Tibial artery (tissue), 4 donors: Measurements from ENCODE around the gene SCUBE1.

Experiments used
- DNase-seq, 2 donors: peaks; one replicate each; pipeline ENCODE4 v3.0.0-alpha.2; 2019
- H3K27ac ChIP-seq, 2 donors: fragments of 200-600 bp; sonication (generic) in 1 of 2; 1 replicate in 1 of 2; 2 replicates in 1 of 2; pipeline ENCODE4 v1.5.1; 2018 to 2019; ENCODE audit warnings: mild to moderate bottlenecking in 1 of 2
- H3K27me3 ChIP-seq, 2 donors: fragments of 200-600 bp; sonication (generic) in 1 of 2; one replicate each; pipeline versions ENCODE4 v1.5.1 to v1.6.0; 2016 to 2019
- H3K36me3 ChIP-seq, 3 donors: fragments of 200-600 bp; sonication (generic) in 2 of 3; one replicate each; pipeline ENCODE4 v1.5.1; 2016 to 2019; ENCODE audit warnings: mild to moderate bottlenecking in 2 of 3
- H3K4me1 ChIP-seq, 4 donors: fragments of 200-600 bp; sonication (generic) in 2 of 4; 1 replicate in 3 of 4; 2 replicates in 1 of 4; pipeline ENCODE4 v1.5.1; 2016 to 2019
- H3K4me3 ChIP-seq, 2 donors: fragments of 200-600 bp; sonication (generic) in 1 of 2; 1 replicate in 1 of 2; 2 replicates in 1 of 2; pipeline ENCODE4 v1.5.1; 2018 to 2019; ENCODE audit warnings: mild to moderate bottlenecking in 2 of 2
- H3K9me3 ChIP-seq, 3 donors: fragments of 200-600 bp; sonication (generic) in 1 of 3; one replicate each; pipeline ENCODE4 v1.5.1; 2016 to 2019
- intact Hi-C: fragments of 100-400 bp; cut with DNase I; formaldehyde crosslinking; loops from one replicate; pipeline ENCODE4 v1.15.0; 2023; ENCODE audit warnings: low total_unique reads
- TF ChIP-seq, protein P1 (sequence below), 2 experiments: fragments of 200-600 bp in 1 of 2; fragments of 450-650 bp in 1 of 2; IDR thresholded peaks; one replicate each; pipeline ENCODE4 v1.5.1; 2017 to 2019; ENCODE audit warnings: antibody characterized with exemption in 2 of 2, mild to moderate bottlenecking in 1 of 2, moderate library complexity in 1 of 2

SCUBE1 gene

DNA sequence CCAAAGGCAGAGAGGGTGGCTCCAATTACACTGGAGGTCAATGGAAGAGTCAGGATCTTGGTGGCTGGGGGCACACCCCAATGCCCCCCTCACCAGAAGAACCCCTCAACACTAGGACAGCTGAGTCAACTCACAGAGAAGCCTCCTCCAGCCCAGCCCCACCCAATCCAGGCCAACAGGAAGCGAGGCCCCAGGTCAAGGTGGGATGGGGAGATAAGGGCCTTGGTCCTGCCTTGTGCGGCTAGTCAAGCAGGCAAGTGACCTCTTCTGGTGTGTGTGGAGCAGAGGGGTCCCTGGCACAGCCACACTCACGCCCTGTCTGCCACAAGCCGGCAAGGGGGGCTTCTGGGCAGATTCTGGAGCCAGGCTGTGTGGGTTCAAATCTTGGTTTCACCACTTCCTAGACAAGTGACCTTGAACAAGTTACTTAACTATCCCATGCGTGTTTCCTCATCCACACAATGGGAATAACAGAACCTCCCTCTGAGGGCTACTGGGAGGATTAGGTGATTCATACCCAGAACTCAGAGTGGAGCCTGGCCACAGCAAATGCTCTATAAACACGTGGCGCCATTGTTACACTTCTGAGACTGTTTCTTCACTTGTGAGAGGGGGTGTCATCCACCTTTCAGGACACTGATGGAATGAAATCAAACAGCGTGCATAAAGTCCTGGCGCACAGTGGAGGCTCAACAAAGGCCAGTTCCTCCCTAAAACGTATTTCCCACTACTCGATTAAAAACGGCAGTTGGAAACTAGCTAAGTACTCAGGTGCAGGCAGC, 159.5 kb downstream of the SCUBE1 start:
- intact Hi-C loops: no loop called here

DNA sequence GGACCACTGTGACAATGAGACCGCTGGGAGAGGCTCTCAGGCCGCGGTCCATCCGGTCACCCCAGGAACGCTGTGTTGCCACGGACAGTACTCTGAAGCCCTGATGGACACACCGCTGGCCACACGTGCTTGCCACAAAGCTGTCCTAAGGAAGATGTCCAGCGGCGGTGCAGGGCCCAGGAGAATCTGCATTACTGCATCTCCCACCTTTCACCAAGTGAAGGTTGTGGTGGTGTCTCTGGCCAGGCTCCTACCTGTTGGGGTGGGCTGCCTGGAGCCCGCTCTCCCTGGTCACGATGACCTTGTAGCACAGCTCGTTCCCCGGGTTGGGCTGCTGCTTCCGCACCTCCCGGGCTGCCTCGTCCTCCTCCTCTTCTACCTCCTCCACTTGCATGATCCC, 160.4 kb downstream of the SCUBE1 start:
- DNase-seq: no peak
- Histone ChIP-seq H3K4me3 (no peak overlapping the region), H3K4me1 (peaks cover 0 to 18% (median 16%) of the 10 kb centered on the region in 4 donors), H3K27me3 (no peaks in the 10 kb centered on the region), H3K36me3 (peaks cover 22 to 48% (median 32%) of the 10 kb centered on the region in 3 donors), H3K27ac (no peak overlapping the region), H3K9me3 (no peaks in the 10 kb centered on the region)
- TF ChIP-seq, protein P1, sequence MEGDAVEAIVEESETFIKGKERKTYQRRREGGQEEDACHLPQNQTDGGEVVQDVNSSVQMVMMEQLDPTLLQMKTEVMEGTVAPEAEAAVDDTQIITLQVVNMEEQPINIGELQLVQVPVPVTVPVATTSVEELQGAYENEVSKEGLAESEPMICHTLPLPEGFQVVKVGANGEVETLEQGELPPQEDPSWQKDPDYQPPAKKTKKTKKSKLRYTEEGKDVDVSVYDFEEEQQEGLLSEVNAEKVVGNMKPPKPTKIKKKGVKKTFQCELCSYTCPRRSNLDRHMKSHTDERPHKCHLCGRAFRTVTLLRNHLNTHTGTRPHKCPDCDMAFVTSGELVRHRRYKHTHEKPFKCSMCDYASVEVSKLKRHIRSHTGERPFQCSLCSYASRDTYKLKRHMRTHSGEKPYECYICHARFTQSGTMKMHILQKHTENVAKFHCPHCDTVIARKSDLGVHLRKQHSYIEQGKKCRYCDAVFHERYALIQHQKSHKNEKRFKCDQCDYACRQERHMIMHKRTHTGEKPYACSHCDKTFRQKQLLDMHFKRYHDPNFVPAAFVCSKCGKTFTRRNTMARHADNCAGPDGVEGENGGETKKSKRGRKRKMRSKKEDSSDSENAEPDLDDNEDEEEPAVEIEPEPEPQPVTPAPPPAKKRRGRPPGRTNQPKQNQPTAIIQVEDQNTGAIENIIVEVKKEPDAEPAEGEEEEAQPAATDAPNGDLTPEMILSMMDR (IDR thresholded peaks at IDR 0.05): no peak
- intact Hi-C loops: no loop called here

More for the DNA sequence above, 159.5 kb downstream of the SCUBE1 start:
- H3K27ac ChIP-seq: no peak overlapping the region
- DNase-seq: no peak
- TF ChIP-seq, protein P1 (IDR thresholded peaks at IDR 0.05): no peak
- peaks cover 22 to 39% (median 23%) of the 10 kb centered on the region in 3 donors for H3K36me3 ChIP-seq
- H3K27me3 ChIP-seq: no peaks in the 10 kb centered on the region
- H3K9me3 ChIP-seq: no peaks in the 10 kb centered on the region
- peaks cover 0 to 18% (median 16%) of the 10 kb centered on the region in 4 donors for H3K4me1 ChIP-seq
- H3K4me3 ChIP-seq: no peak overlapping the region

- no peak overlapping the region for H3K27ac ChIP-seq
- no peaks in the 10 kb centered on the region for H3K27me3 ChIP-seq
- peaks cover 0 to 18% (median 15%) of the 10 kb centered on the region in 4 donors for H3K4me1 ChIP-seq
- peaks cover 22 to 54% (median 32%) of the 10 kb centered on the region in 3 donors for H3K36me3 ChIP-seq
- TF ChIP-seq, protein P1 (IDR thresholded peaks at IDR 0.05): no peak
- no peak for DNase-seq
- no peak overlapping the region for H3K4me3 ChIP-seq
- intact Hi-C loops: no loop called here
- H3K9me3 ChIP-seq: no peaks in the 10 kb centered on the region
Measured at GRCh38 chr22:43182118-43182517, 161.1 kb downstream of the SCUBE1 start.

DNA sequence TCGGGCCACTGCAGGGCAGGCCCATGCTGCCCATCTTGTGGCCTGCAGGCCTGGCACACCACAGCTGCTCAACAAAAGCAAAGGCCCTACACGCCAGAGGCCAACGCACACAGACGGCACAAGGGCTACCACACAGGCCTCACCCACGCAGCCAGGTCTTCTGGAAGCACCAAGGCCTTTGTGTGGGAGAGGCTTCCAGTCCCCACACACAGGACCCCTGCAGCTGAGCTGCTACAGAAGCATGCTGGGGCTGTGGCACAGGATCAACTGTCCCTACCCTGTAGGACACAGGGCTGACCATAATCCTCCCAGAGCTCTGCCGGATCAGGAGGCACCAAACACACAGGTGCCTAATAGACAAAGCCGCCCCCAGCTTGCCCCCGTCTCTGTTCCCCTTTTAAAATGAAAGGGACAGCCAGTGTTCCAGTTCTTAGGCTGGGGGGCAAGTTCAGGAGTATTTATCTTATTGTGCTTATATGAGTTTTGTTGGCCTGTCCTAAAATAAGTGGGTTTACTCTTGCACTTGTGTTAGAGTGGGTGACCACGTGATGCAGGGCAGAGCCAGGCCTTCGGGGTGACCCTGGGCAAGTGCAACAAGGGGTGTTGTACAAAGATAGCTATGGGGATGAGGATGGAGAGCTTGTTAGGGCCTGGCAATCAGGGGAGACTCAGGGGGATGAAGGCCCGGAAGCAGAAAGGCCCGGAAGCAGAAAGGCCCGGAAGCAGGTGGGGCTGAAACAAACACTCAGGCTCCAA, 161.7 kb downstream of the SCUBE1 start:
- H3K9me3 ChIP-seq: no peaks in the 10 kb centered on the region
- DNase-seq: no peak
- peaks cover 0 to 18% (median 15%) of the 10 kb centered on the region in 4 donors for H3K4me1 ChIP-seq
- H3K27me3 ChIP-seq: no peaks in the 10 kb centered on the region
- H3K27ac ChIP-seq: no peak overlapping the region
- peaks cover 22 to 59% (median 32%) of the 10 kb centered on the region in 3 donors for H3K36me3 ChIP-seq
- no peak overlapping the region for H3K4me3 ChIP-seq
- intact Hi-C loops: no loop called here
- TF ChIP-seq, protein P1 (IDR thresholded peaks at IDR 0.05): no peak

GRCh38 chr22:43180670-43181069, 162.5 kb downstream of the SCUBE1 start:
- TF ChIP-seq, protein P1 (IDR thresholded peaks at IDR 0.05): no peak
- peaks cover 0 to 14% (median 7%) of the 10 kb centered on the region in 4 donors for H3K4me1 ChIP-seq
- intact Hi-C loops: no loop called here
- no peaks in the 10 kb centered on the region for H3K9me3 ChIP-seq
- no peak overlapping the region for H3K4me3 ChIP-seq
- DNase-seq: no peak
- H3K27me3 ChIP-seq: no peaks in the 10 kb centered on the region
- H3K27ac ChIP-seq: no peak overlapping the region
- H3K36me3 ChIP-seq: peaks cover 22 to 67% (median 32%) of the 10 kb centered on the region in 3 donors
